Calu3 (cell line): Measurements from ENCODE around the gene KRTAP9-1. TPM values are rescaled to one million over a fixed set of nuclear protein-coding genes. Genes with fewer than 3 reads are reported as not detected.
"Not testable (repeated sequence)": the region's sequence is repeated elsewhere in the genome, so short reads cannot be mapped to it uniquely, and the experiment has no call there.

Experiments
- BruUV-seq: library from RNA; stranded (reverse); fragments of 400-500 nt; replicated peaks from 2 replicates; lab custom pipeline; 2021; lab: Mats Ljungman, UMichigan
- CTCF ChIA-PET: fragments of 300-600 bp; sonication (Branson Sonifier 250); formaldehyde crosslinking; loops from one replicate; lab custom pipeline; 2022; ENCODE audit warnings: antibody characterized with exemption; lab: Charles Lee
- DNase-seq: peaks from one replicate; pipeline ENCODE4 v3.0.0; 2022
- H3K27ac Mint-ChIP-seq: one replicate; pipeline ENCODE4 v1.8.0; 2022; ENCODE audit warnings: mixed read lengths; ENCODE audit not compliant: unreplicated experiment
- H3K27me3 Mint-ChIP-seq: one replicate; pipeline ENCODE4 v1.8.0; 2022; ENCODE audit warnings: mixed read lengths; ENCODE audit not compliant: unreplicated experiment
- H3K36me3 Mint-ChIP-seq: one replicate; pipeline ENCODE4 v1.8.0; 2022; ENCODE audit warnings: mild to moderate bottlenecking, moderate library complexity, mixed read lengths; ENCODE audit not compliant: insufficient read depth, unreplicated experiment
- H3K4me1 Mint-ChIP-seq: one replicate; pipeline ENCODE4 v1.8.0; 2022; ENCODE audit warnings: mild to moderate bottlenecking, low read depth, mixed read lengths; ENCODE audit not compliant: unreplicated experiment
- H3K4me3 Mint-ChIP-seq: one replicate; pipeline ENCODE4 v1.8.0; 2022; ENCODE audit warnings: mild to moderate bottlenecking, low read depth, moderate library complexity, mixed read lengths; ENCODE audit not compliant: unreplicated experiment
- H3K9me3 Mint-ChIP-seq: one replicate; pipeline ENCODE4 v1.8.0; 2022; ENCODE audit warnings: low read depth, mixed read lengths; ENCODE audit not compliant: unreplicated experiment
- CTCF ChIP-seq: fragments of 200-600 bp; IDR thresholded peaks from one replicate; pipeline ENCODE4 v1.8.0; 2022; ENCODE audit warnings: antibody characterized with exemption; ENCODE audit not compliant: unreplicated experiment
- intact Hi-C: fragments of 100-400 bp; cut with micrococcal nuclease; formaldehyde crosslinking; loops from one replicate; pipeline ENCODE4 v1.10.0; 2022; ENCODE audit not compliant: unreplicated experiment
- total RNA-seq: library from RNA; stranded (reverse); gene quantifications from 2 replicates; pipeline ENCODE4 v1.2.3, GENCODE V29; 2022

KRTAP9-1 gene
- total RNA-seq, 1 experiment from 2014 or later: not detected

- Mint-ChIP-seq H3K4me3 (no peak overlapping the region), H3K9me3 (peaks cover 13% of the 10 kb centered on the region), H3K36me3 (peaks cover 6% of the 10 kb centered on the region), H3K4me1 (peaks cover 28% of the 10 kb centered on the region), H3K27me3 (no peaks in the 10 kb centered on the region), H3K27ac (no peak overlapping the region)
- intact Hi-C loops: no loop called here
- CTCF ChIA-PET: no interaction called here
- DNase-seq: no peak
- no TSS peak for BruUV-seq
- TF ChIP-seq CTCF: no peak
These were observed 44.4 kb upstream of the KRTAP9-1 start for GRCh38 chr17:41145261-41145660.

- Mint-ChIP-seq H3K9me3 (peaks cover 7% of the 10 kb centered on the region), H3K4me3 (no peak overlapping the region), H3K27me3 (no peaks in the 10 kb centered on the region), H3K4me1 (peaks cover 6% of the 10 kb centered on the region), H3K27ac (no peak overlapping the region), H3K36me3 (no peaks in the 10 kb centered on the region)
- TF ChIP-seq CTCF: no peak
- CTCF ChIA-PET: no interaction called here
- intact Hi-C loops: no loop called here
- DNase-seq: no peak
- BruUV-seq: no TSS peak
These were observed 42.0 kb upstream of the KRTAP9-1 start for GRCh38 chr17:41147531-41148204.

- H3K9me3 Mint-ChIP-seq, H3K4me1 Mint-ChIP-seq, H3K4me3 Mint-ChIP-seq, CTCF ChIA-PET, H3K27ac Mint-ChIP-seq, BruUV-seq, H3K27me3 Mint-ChIP-seq, DNase-seq, intact Hi-C loops, H3K36me3 Mint-ChIP-seq: not testable (repeated sequence)
These were observed 40.6 kb upstream of the KRTAP9-1 start for GRCh38 chr17:41148971-41149651.

GRCh38 chr17:41149652-41149985 is 40.1 kb upstream of the KRTAP9-1 start, which contains the start of gene KRTAP4-5:
TSS of gene KRTAP4-5 (minus strand) at chr17:41149825. CDS start at chr17:41149767, 58 bp downstream.
- no peaks in the 10 kb centered on the region for H3K27me3 Mint-ChIP-seq
- CTCF ChIA-PET: no interaction called here

More at GRCh38 chr17:41149652-41149985, 40.1 kb upstream of the KRTAP9-1 start, which contains the start of gene KRTAP4-5:
- Mint-ChIP-seq H3K4me1 (peaks cover 6% of the 10 kb centered on the region), H3K36me3 (no peaks in the 10 kb centered on the region), H3K27ac (no peak within 1 kb of the TSS), H3K9me3 (no peaks in the 10 kb centered on the region), H3K4me3 (no peak within 1 kb of the TSS)
- no peak for TF ChIP-seq CTCF
- DNase-seq: no peak
- no TSS peak for BruUV-seq
- intact Hi-C loops: no loop called here
